ENCODE measurements around the gene KRT86.

KRT86 gene

DNA sequence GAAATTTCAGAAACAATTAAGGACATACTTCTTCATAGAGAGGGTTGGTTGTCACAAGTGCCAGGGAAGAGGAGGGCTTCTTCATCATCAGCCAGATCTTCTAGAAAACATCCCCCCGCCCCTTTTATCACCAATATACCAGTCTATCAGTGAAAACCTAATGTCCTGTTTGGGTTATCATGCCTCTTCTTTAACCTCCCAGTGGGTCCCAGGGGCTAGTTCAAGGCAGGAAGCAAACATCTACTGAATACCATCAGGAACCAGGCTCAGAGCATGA lies 13.3 kb upstream of the KRT86 start:
- TF ChIP-seq, protein P1, sequence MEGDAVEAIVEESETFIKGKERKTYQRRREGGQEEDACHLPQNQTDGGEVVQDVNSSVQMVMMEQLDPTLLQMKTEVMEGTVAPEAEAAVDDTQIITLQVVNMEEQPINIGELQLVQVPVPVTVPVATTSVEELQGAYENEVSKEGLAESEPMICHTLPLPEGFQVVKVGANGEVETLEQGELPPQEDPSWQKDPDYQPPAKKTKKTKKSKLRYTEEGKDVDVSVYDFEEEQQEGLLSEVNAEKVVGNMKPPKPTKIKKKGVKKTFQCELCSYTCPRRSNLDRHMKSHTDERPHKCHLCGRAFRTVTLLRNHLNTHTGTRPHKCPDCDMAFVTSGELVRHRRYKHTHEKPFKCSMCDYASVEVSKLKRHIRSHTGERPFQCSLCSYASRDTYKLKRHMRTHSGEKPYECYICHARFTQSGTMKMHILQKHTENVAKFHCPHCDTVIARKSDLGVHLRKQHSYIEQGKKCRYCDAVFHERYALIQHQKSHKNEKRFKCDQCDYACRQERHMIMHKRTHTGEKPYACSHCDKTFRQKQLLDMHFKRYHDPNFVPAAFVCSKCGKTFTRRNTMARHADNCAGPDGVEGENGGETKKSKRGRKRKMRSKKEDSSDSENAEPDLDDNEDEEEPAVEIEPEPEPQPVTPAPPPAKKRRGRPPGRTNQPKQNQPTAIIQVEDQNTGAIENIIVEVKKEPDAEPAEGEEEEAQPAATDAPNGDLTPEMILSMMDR (conservative IDR thresholded peaks at IDR 0.05) = no peak
- TF ChIP-seq ZFX (IDR thresholded peaks at IDR 0.05) = no peak
- no peak overlapping the region for H3K27ac ChIP-seq

DNA sequence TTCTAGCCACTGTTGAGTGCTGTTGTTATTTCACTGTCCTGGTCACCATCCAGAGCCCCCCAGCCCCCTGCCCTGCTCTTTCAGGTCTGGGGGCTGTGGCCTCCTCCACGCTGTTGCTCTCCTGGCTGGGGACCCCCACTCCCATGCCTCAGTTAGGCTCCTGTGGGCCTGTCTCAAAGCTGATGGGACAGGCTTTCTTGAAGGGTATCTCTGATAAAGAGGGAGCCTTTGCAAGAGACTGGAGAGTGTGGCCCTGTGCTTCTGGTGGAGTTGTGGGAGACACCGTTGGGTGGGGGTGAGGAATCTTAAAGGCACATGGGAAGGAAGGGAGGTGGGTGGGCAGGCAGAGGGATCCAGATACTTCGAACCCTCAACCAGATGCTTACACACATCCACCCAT lies 12.2 kb upstream of the KRT86 start:
- TF ChIP-seq ZFX (IDR thresholded peaks at IDR 0.05) = no peak
- TF ChIP-seq, protein P1 (conservative IDR thresholded peaks at IDR 0.05) = no peak
- H3K27ac ChIP-seq = no peak overlapping the region

DNA sequence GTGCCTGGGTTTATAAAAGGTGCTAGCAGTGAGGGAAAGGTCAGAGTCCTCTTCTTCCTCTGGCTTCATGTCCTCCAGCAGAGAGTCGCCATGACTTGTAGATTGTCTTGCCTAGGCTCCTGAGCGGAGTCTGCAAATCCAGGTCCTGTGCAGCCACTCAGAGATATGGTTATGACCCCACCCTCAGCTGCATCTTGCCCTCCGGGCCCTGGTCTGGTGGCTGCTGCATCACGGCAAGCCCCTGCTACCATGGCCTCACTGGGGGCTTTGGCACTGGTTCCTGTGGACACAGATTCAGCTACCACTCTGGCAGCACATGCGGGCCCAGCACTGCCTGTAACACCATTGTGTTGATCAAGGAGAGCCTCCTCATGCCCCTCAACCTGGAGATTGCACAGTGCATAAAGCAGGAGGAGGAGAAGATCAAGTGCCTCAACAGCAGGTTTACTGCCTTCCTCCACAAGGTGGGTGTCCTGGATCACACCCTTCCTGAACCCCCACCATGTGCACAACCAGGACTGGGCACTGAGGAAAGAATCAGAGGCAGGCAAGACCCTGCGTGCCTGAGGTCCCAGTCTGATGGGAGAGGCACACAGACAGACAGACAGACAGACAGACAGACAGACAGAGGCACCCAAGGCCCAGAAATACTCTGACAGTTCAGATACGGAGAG lies 10.5 kb upstream of the KRT86 start:
- no peak for TF ChIP-seq ZFX (IDR thresholded peaks at IDR 0.05)
- TF ChIP-seq, protein P1 (conservative IDR thresholded peaks at IDR 0.05) = no peak
- no peak overlapping the region for H3K27ac ChIP-seq

DNA sequence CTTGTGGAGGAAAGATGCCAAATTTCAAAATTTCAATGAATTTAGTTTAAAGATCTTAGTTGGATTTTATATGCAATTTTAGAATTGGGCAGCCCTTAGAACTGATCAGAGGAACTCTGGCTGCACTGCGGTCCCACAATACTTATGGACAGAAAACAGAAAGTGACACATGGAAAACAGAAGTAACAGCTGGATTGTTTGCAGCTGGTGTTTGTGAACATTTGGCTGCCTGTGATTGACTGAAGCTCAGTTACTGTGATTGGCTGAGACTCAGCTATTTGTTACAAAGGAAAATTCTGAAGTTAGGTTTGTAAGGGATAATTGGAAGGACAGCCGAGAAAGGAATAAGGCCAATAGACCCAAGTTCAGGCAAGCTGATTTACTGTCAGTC lies 10.0 kb upstream of the KRT86 start:
- H3K27ac ChIP-seq = no peak overlapping the region
- TF ChIP-seq ZFX (IDR thresholded peaks at IDR 0.05) = no peak
- TF ChIP-seq, protein P1 (conservative IDR thresholded peaks at IDR 0.05) = no peak

DNA sequence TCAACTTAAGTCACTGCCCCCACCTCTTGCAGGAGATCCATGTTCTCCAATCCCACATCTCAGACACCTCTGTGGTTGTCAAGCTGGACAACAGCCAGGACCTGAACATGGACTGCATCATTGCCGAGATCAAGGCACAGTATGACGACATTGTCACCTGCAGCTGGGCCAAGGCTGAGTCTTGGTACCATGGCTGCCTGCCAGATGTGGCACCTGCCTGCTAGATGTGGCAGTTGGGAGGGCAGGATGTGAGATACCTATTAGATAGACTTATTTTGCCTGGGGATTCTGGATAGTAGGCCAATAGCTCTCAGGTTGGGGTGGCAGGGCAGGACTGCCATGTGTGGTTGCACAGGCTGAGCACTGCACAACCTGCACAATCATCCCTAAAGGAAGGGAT lies 7.9 kb upstream of the KRT86 start:
- no peak overlapping the region for H3K27ac ChIP-seq
- TF ChIP-seq ZFX (IDR thresholded peaks at IDR 0.05) = no peak
- TF ChIP-seq, protein P1 (conservative IDR thresholded peaks at IDR 0.05) = no peak

DNA sequence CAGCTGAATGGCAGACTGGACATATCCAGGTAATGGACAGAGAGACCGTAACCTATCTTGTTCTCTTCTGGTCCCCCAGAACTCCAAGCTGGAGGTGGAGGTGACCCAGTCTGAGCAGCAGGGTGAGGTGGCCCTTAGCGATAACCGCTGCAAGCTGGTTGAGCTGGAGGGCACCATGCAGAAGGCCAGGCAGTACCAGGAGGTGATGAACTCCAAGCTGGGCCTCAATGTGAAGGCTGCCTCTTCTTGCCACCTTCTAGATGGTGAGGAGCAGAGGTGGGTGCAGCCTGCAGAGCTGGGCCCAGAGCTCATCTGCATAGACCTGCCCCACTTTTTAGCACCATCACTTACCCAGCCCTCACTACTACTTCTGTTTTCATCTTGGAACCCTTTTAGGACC lies 7.2 kb upstream of the KRT86 start:
- no peak overlapping the region for H3K27ac ChIP-seq
- TF ChIP-seq, protein P1 (conservative IDR thresholded peaks at IDR 0.05) = no peak
- no peak for TF ChIP-seq ZFX (IDR thresholded peaks at IDR 0.05)

DNA sequence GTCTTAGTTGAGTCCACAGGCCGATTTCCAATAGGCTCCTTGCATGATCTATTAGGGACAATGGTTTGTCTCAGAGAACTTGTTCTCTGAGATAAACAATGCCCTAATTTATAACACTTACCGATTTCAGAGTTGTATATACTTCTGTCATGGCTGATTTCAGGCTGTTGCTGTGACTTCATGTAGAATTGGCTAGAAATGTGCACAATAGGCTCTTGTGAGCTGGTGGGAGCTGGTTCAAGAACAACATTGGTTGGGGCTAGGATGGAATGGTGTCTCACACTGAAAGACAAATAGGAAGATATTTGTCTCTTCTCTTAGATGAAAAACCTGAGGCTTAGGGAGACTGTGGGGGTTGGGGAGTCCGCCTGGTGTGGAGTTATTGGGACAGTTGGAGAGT lies 6.7 kb upstream of the KRT86 start:
- TF ChIP-seq, protein P1 (conservative IDR thresholded peaks at IDR 0.05) = no peak
- TF ChIP-seq ZFX (IDR thresholded peaks at IDR 0.05) = no peak

More for the DNA sequence above, 6.7 kb upstream of the KRT86 start:
- no peak overlapping the region for H3K27ac ChIP-seq

Measured in C4-2B (cell line).